Measurements from ENCODE around the gene SNX30.

Gene SNX30

DNA sequence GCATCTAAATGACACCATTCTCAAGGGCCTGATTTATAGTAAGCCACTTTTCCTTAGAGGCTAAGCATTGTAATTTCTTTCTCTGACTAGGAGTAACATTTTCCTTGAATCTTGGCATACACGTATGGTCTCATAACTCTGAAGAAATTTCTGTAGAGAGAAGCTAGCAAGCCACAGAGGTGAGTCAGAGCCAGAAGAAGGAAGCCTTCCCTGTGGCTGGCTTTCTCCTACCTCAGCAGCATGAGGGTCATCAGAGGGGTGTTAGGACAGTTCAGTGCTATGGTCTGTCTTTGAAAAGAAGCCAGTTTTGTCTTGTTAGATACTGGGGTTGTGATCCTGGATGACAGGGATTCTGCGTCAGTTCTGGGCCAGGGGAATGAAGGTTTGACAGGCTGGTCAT is 3.2 kb downstream of the SNX30 start:
- no peak for DNase-seq

DNA sequence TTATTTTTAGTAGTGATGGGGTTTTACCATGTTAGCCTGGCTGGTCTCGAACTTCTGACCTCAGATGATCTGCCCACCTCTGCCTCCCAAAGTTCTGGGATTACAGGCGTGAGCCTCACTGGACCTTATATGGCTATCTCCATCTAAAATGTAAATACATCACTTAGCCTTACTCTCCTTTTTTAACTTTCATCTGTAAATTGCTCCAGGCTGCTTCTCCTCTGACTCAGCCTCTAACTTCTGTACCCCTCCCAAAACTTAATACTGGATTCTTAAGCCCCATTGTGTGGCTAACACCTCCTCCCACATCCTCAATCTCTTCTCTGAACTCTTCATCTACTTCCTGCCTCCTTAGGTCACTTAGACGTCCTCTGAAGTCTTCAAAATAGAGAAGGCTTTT is 4.0 kb downstream of the SNX30 start:
- no peak for DNase-seq

DNA sequence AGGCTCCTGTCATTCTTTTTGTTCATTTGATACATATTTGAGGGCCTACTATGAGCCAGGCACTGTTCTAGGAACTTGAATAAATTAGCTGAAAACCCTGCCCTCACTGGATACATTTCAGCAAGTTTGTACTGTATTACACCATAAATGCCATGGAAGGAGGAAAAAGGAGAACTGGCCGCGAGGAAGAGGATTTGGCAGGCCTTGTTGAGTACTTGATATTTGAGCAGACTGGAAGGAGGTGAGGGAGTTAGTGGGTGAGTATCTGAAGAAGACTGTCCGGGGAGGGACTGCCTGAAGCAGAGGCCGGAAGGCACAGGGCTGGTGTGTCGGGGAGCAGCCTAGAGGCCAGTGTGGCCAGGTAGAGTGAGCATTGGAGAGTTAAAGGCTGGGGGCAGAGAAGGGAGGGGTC is 4.5 kb downstream of the SNX30 start:
- DNase-seq: no peak

DNA sequence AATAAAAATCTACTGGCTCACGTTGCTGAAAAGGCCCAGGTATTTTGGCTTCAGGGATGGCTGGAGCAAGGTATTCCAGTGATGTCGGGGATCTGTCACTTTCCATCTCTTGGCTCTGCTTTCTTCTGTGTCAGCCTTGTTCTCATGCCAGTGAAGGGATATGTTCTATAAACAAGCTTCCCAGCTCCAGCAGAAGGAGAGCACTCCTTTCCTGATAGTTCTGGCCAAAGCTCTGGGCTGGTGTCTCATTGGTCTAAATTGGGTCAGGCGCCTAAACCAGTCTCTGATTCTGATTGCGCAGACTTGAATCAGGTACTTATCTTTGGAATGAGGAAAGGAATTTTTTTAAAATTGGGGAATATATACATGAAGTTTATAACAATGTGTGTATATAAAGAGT is 5.1 kb downstream of the SNX30 start:
- DNase-seq: no peak

DNA sequence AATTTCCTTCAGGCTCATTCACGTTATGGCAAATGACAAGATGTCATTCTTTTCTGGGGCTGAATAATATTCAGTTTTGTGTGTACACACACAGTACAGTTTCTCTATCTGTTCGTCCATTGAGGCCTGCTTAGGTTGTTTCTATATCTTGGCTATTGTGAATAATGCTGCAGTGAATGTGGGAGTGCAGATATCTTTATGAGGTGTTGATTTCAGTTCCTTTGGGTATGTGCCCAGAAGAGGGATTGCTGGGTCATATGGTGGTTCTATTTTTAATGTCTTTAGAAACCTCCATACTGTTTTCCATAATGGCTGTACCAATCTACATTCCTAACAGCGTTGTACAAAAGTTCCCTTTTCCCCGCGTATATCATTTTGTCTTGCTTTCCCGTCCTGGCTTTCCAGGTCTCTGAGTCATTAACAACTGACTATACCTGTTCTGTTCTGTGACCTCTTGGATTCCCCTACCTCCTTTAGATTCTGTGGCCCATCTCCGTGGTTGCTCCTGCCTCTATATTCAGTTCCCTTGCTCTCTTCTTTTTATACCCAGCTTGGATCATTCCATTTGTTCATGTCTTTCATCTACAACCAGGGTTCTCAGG is 6.8 kb downstream of the SNX30 start:
- peak; percentile 21 for DNase-seq

DNA sequence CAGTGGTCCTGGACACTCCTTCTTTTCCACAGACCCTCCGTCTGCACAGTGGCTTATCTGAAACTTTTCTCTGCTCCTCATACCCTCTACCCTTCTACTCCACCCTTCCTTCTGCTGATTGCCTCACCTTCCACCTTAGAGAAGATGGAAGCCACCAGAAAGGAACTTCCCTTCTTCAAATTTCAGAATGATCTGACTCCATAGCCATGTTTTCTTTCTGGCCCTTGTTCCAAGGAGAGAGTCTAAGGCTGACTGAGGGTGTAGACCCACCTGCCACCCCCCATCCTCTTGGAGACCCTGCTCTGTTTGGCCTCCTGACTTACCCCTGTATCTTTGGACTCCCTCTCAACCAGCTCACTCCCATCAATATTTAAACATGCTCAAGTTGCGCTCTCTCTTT is 7.4 kb downstream of the SNX30 start:
- no peak for DNase-seq

DNA sequence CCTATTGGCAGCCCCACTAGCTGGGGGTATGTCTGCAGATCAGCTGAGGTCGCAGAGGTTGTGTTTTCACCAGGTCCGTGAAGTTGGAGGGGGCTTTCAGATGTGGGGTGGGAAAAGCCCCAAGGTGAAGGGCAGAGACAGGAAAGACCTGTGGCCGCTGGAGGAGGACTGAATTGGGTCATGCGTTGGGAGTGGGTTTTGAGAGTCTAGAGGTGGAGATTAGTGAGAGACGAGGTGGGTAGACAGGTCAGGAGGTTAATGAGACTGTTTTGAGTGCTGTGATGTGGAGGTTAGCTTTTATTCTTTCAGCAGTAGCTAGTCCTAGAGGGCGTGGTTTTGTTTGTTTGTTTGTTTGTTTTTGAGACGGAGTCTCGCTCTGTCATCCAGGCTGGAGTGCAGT is 10.3 kb downstream of the SNX30 start:
- no peak for DNase-seq

DNA sequence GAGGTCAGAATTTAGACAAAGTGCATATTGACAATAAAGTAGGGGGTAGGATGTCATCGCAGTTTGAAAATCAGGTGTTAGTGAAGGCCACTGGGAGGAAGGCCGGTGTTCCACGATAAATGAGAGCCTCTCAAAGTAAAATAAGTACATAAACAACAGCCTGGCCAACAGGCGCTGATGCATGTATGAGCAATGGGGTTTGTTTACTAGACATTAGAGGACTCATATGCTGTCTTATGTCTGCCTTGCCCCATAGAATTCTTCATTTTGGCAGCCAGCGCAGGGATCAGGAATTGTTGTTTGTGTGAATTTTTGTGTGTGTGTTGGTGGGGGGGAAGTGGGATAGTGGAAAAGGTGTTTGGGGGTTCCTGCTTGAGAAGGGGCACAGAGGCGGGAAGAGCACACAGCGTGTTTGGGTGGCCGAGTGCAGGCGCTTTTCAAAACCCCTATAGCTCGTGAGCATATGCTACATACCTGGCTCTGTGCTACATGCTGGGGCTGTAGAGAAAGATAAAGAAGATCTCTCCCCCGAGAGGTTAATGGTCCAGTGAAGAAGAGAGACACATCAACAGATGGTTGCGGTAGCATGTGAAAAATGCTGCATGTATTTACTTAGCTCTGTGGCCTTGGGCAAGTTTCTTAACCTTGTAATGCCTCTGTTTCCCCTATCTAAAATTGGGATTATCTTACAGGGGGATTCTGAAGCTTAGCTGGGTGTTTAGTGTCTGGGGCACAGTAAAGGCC is 11.5 kb downstream of the SNX30 start:
- DNase-seq: no peak

DNA sequence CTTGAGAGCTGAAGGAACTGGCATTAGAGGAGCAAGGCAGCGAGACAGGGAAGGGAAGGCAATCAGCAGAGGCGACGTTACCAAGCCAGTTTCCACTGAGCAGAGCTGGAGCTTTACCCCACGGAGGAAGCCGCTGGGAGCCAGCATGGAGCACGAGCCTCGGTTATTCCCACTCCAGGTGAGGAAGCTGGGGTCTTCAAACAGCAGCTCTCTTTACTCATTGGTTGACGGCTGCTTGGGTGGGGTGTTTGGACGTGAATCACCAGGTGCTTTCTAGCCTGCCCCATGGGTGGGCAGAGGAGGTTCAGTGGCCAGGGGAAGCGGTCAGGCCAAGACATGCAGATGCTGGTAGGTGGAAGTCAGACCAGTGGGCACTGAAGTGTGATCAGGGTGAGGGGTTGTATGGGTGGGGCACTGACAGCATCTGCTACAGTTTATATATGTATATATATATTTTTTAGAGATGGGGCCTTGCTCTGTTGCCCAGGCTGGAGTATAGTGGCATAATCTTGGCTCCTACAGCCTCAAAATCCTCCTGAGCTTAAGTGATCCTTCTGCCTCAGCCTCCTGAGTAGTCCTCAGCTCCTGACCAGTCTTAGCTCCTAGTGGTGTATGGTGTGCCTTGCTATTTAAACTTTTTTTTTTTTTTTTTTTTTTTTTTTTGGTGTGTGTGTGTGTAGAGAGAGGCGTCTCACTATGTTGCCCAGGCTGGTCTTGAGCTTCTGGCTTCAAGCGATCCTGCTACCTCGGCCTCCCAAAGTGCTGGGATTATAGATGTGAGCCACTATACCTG is 12.4 kb downstream of the SNX30 start:
- no peak for DNase-seq

DNA sequence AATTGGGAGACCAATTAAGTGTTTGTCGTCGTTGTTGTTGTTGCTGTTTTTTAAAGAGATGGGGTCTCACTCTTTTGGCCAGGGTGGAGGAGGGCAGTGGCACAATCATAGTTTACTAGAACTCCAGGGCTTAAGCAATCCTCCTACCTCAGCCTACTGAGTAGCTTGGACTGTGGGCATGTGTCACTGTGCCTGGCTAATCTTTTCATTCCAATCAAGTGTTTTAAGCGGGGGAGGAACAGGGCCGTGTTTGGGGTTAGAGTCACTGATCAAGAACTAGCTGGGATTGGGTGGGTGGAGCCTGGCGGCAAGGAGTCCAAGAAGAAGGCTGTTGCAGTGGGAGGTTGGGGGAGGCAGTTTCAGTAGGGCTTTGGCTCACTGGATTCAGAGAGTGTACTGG is 13.8 kb downstream of the SNX30 start:
- no peak for DNase-seq

DNA sequence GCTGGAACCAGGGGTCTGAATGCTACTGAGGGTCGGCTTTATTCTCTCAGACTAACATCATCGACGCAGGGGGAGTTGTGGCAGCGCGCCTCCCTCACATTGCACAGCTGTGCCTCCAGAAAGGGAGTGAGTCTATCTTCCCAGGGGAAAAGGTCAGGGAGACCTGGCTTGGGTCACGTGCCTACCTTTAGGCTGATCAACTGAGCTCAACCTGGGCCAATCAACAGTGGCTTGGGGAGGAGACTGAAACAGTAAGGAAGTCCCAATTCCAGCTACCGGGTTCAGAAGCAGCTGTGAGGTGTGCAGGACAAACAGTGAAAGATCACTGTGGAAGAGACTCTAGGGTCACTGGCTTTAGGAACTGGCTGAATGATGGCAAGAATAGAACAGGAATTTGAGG is 14.3 kb downstream of the SNX30 start:
- DNase-seq: no peak

DNA sequence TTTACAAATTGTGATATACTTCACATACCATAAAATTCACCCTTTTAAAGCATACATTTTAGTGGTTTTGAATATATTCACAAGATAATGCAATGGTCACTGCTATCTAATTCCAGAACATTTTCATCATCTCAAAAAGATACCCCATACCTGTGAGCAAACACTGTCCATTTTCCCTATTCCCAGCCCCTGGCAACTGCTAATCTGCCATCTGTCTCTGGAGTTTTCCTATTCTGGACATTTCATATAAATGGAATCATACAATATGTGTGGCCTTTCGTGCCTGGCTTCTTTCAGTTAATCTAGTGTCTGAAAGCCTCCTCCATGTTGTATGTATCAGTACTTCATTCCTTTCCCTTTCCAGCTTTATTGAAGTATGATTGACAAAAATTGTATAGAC is 14.7 kb downstream of the SNX30 start:
- DNase-seq: no peak

DNA sequence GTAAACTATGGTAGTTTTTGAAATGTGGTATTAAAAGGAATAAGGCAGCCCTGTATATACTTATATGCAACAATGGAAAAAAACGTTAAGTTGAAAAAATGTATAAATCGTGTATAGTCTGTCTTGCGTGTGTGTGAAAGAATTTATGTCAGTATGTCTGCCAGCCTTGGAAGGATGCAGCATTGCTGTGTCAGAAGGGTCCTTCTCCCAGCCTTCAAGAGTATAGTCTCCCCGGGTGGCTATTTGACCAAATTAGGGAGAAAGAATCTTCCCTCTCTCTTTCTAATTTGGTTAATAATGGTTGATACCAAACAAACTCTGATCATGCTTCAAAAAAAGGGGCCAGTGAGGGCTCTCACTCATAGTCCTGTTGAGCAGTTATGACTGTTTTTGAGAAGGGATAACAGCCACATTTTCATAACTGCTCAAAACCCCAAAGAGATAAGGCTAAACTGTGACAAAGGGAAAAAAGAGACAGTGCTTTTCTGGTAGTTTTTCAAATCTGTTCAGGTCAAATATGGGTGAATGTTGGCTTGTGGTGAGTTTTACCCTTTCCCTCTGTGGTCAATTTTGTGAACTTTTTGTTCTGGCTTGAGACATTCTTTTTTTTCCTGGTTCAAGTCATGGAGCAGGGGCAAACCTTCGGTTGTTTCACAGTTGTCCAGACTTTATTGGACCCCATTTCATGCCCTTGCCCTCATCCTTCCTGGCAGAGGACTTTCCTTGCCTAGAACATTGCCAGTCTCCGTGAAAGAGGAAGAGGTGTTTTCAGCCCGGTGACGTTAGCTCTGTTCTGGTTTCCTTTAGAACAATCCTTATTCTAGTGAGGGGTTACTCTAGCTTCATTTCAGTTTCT is 21.0 kb downstream of the SNX30 start:
- DNase-seq: peak; percentile 50

DNA sequence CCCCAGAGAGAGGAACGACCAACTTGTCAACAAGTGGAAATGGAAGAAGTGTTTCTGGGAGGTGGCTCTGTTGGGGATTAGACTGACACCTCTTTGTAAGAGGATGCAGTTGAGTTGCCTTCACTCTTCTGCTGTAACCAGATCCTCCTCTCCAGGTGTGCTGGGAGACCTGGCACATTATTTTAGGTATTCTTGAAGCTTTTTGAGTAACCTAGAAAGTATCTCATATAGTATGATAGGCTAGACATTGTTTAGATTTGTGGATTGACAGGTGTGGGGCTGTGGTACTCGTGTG is 21.6 kb downstream of the SNX30 start:
- DNase-seq: no peak

DNA sequence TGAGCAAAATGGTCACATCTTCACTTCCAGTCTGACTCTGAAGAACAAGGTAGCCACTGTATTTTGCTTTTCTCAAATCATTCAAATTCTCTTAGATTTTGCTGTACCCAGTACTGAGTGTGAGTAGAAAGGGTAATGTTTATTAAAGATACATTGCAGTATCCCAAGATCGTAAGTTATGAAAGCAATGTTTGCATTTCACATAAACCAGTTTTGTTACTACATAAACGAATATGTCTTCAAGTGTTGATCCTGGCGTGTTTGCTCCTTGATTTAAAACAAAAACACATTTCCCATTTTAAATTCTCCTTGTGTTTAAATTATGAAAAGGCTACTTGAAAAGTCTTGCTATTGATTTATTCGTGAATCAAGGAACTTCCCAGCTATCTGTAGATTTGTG is 22.0 kb downstream of the SNX30 start:
- DNase-seq: no peak

DNA sequence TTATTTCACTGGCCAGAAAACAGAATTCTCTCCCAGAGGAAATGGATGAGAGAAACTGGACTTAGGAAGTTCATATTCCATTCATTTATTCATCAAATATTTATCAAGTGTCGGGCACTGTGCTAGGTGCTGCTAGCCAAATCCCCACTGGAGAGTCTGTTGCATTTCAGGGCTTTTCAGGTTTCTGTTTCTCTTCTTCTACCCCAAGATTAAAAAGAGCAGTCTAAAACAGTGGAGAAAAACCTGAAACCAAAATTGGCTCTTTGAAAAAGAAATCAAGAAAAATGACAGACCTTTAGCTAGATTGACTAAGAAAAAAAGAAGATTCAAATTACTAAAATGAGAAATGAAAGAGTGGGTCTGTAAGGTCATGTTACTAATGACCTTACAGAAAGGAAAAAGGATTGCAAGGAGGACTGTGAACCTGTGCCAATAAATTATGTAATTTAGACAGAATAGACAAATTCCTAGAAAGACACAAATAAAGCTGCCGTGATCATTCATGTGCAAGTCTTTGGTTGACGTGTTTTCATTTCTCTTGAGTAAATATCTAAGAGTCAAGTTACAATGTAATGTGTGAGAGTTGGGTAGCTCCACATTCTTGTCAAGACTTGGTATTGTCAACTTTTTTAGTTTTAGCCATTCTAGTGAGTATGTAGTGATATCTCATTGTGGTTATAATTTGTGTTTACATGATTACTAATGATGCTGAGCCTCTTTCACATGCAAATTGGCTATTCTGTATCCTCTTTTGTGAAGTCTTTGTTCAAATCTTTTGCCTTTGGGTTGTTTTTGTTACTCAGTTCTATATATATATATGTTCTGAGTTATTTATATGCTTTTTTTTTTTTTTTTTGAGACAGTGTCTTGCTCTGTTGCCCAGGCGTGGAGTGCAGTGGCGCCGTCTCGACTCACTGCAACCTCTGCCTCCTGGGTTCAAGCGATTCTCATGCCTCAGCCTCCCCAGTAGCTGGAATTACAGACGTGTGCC is 23.7 kb downstream of the SNX30 start:
- DNase-seq: no peak

DNA sequence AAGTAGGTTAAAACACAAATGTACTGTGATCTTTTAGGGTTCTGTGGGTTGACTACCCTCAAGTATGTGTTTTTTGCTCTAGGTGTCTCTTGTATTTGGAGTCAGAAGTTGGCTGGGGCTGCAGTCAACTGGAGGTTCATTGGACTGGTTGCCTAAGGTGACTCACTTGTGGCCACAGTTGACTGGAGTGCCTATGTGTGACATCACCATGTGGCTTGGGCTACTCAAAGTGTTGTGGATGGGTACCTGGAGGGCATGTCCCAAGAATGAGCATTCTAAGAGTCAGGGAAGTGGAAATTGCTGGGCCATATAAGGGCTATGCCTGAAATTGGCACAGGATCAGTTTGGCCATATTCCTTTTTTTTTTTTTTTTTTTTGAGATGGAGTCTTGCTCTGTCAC is 27.4 kb downstream of the SNX30 start:
- DNase-seq: no peak

DNA sequence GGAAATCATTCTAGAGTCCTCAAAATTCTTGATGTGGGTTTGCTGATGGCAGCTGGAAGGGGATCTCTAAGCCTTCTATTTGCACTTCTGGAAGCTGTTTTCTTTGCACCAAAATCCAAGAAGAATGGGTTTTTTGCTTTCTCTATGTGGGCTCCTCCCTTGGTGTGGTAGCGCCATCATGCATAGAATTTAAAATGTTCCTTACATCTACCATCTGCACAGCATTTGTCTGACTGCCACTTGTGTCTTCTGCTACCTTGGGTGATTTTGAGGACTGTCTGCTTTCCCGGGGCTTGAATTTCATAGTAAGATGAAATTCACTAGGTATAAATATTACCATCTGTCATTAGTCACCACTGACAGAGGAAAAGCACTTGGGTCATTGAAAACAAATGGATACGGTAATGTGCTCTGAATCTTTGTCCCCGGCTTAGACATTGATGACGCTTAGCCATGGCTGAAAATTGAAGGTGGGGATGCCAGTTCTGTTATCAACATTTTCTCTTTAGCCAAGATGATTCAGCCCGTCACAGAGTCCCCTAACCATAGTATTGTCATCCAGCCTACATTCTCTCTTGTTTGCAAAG is 30.0 kb downstream of the SNX30 start:
- no peak for DNase-seq

DNA sequence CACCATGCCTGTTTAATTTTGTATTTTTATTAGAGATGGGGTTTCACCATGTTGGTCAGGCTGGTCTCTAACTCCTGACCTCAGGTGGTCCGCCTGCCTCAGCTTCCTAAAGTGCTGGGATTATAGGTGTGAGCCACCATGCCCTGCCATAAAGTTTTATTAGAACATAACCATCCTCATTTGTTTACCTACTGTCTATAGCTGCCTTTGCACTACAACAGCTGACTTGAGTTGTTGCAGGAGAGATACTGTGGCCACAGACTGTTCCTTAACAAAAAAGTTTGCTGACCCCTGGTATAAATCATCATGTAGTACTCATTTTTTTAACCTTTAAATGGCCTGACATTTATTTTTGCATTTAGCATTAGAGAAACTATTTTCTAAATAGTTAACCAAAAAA is 31.7 kb downstream of the SNX30 start:
- DNase-seq: no peak

DNA sequence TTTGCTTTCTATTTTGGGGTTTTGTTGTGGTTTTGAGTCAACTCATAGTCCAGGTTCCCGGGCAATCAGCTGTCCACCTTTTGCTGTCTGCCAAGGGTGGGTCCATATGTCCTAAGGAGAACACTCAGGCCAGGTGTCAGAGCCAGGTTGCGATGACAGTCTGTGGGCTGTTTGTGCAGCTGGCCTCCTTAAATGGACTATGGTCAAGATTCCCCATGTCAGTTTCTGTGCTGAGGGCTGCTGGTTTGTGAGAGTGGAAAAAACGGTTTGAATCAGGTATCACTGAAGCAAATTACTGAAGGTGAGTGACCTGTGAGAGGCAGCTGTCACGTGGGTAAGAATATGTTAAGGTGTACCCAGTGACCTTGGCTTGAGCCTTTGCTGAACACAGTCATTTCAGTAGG is 33.0 kb downstream of the SNX30 start:
- DNase-seq: no peak

DNA sequence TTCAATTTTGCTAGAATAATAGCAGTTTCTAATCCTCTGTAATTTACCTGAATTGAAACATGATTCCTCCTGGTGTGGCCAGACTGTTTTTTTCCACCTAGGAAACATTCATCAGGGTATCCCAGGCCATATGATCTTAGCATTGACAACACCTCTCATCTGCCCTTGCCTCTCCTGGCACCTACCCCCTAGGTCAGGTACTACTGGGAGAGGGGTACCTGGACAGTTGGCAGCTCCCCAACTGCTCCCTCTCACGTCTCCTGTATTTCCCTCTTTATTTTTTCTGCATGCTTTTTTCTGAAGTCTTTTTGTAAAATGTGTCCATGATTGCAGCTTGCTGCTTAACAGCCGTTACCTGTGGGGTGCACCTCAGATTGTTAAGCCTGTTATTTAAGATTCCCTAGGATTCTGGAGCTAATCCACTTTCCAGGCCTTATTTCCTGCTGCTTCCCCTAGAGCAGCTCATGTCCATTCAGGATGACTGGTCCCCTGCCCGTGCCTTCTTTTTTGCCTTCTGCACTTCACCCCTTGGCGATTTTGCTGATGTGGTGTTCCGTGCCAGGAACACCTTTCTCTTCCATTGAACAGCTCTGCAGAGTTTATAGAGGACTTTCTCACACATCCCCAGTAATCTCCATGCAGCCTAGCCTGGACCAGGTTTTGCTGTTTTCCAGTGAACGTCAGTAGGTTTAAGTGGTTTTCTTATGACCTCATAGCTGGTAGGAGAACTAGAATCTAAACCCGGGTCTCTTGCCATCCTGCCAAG is 33.6 kb downstream of the SNX30 start:
- DNase-seq: no peak
